Endodermal cell (in vitro differentiated cells): ENCODE results near the gene S100A2. TPM values are rescaled to one million over a fixed set of nuclear protein-coding genes. Genes with fewer than 3 reads are reported as not detected.

ENCODE experiments used
- DNase-seq: peaks from one replicate; pipeline ENCODE4 v3.0.0-alpha.2; 2017
- H3K27ac ChIP-seq: 2 replicates; pipeline ENCODE4 v1.5.1; 2013; ENCODE audit warnings: mild to moderate bottlenecking, low read depth, low read length, moderate library complexity
- H3K27me3 ChIP-seq: 2 replicates; pipeline ENCODE4 v1.6.1; 2013; ENCODE audit warnings: mild to moderate bottlenecking, low read length, moderate library complexity; ENCODE audit not compliant: insufficient read depth, control insufficient read depth, poor library complexity, severe bottlenecking
- H3K36me3 ChIP-seq: 2 replicates; pipeline ENCODE4 v1.7.0; 2013; ENCODE audit warnings: mild to moderate bottlenecking, low read length, moderate library complexity; ENCODE audit not compliant: control insufficient read depth, insufficient read depth
- H3K4me1 ChIP-seq: one replicate; pipeline ENCODE4 v1.7.0; 2013; ENCODE audit warnings: low read length; ENCODE audit not compliant: control insufficient read depth, insufficient read depth
- H3K4me3 ChIP-seq: 2 replicates; pipeline ENCODE4 v1.5.1; 2013; ENCODE audit warnings: mild to moderate bottlenecking, low read length, moderate library complexity
- H3K9ac ChIP-seq: 2 replicates; pipeline ENCODE4 v1.6.1; 2013; ENCODE audit warnings: mild to moderate bottlenecking, low read length, moderate library complexity; ENCODE audit not compliant: poor library complexity, severe bottlenecking; ENCODE audit errors: extremely low read depth
- H3K9me3 ChIP-seq: 2 replicates; pipeline ENCODE4 v1.6.1; 2013; ENCODE audit warnings: mild to moderate bottlenecking, low read length, moderate library complexity; ENCODE audit not compliant: control insufficient read depth
- H3K27ac Mint-ChIP-seq: 2 replicates; pipeline ENCODE4 v1.8.0; 2020; ENCODE audit warnings: mixed read lengths
- H3K27me3 Mint-ChIP-seq: 2 replicates; pipeline ENCODE4 v1.8.0; 2021; ENCODE audit warnings: mild to moderate bottlenecking, mixed read lengths; ENCODE audit not compliant: insufficient read depth
- H3K36me3 Mint-ChIP-seq: 2 replicates; pipeline ENCODE4 v1.8.0; 2020; ENCODE audit warnings: low read depth, mixed read lengths
- H3K4me1 Mint-ChIP-seq: 2 replicates; pipeline ENCODE4 v1.8.0; 2020; ENCODE audit warnings: mixed read lengths
- H3K4me3 Mint-ChIP-seq: 2 replicates; pipeline ENCODE4 v1.8.0; 2020; ENCODE audit warnings: mild to moderate bottlenecking, moderate library complexity, mixed read lengths
- H3K9me3 Mint-ChIP-seq: 2 replicates; pipeline ENCODE4 v1.8.0; 2020; ENCODE audit warnings: mild to moderate bottlenecking, mixed read lengths
- WGBS, 2 experiments: methylation state at CpG; one replicate each; pipeline versions ENCODE4 v1.1.5 to v1.1.7; 2013; ENCODE audit warnings: missing lambda C conversion rate in 2 of 2, mixed read lengths in 1 of 2; ENCODE audit not compliant: insufficient coverage in 1 of 2, insufficient read length in 1 of 2; 5-methylcytosine and 5-hydroxymethylcytosine counted together
- total RNA-seq, 2 donors: library from RNA; stranded (reverse); fragmentation: NEBNext Ultra II Directional in 1 of 2; extraction: Animal tissue kit (Norgen Biotek cat#: 25700) in 1 of 2; gene quantifications; 2 replicates in 1 of 2; 3 replicates in 1 of 2; pipeline ENCODE4 v1.2.1, GENCODE V29; 2021
- TF ChIP-seq, protein P1 (sequence below): fragments of 200-600 bp; sonication (generic); conservative IDR thresholded peaks from 2 replicates; pipeline ENCODE4 v1.5.0; 2021; ENCODE audit warnings: antibody characterized with exemption, mild to moderate bottlenecking

The S100A2 gene
- total RNA-seq, 2 donors from 2014 or later = 0.92 to 3.1 TPM

DNA sequence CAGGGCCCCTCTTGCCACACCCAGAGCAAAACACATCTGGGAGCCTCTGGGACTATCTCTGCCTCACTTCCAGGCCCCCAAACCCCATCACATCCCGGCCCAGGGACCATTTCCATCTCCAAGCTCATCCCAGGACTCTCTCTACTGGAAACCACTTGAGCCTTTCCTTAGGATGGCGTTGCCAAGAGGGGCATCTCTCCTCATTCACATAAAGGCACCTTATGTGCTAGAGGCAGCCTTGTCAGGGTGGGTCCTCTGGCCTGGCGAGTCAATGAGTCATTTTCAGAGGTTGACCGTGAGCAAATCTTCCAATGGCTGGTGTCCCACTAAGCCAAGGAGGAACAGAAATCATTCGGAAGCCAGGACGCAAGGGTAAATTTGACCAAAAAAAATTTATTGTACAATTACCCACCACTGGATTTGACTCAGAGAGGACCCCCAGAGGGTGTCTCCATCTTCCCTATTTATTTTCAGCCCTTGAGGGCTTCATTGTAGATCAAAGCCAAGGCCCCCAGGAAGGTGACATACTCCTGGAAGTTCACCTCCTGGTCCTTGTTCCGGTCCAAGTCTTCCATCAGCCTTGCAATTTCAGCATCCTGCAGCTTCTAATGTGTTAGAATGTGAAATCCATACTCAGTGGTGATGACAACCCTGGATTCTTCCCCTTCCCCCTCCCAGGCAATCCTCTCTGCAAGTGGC is 31.3 kb downstream of the S100A2 start:
- H3K4me3 ChIP-seq = no peak overlapping the region
- no peak overlapping the region for H3K27ac ChIP-seq
- Mint-ChIP-seq H3K9me3 (no peaks in the 10 kb centered on the region), H3K27me3 (peaks cover 26% of the 10 kb centered on the region), H3K4me1 (peaks cover 27% of the 10 kb centered on the region), H3K4me3 (no peak overlapping the region), H3K27ac (no peak overlapping the region), H3K36me3 (no peaks in the 10 kb centered on the region)
- peaks cover 6% of the 10 kb centered on the region for H3K4me1 ChIP-seq
- no peak for DNase-seq
- H3K27me3 ChIP-seq = peaks cover 9% of the 10 kb centered on the region
- no peaks in the 10 kb centered on the region for H3K36me3 ChIP-seq
- TF ChIP-seq, protein P1, sequence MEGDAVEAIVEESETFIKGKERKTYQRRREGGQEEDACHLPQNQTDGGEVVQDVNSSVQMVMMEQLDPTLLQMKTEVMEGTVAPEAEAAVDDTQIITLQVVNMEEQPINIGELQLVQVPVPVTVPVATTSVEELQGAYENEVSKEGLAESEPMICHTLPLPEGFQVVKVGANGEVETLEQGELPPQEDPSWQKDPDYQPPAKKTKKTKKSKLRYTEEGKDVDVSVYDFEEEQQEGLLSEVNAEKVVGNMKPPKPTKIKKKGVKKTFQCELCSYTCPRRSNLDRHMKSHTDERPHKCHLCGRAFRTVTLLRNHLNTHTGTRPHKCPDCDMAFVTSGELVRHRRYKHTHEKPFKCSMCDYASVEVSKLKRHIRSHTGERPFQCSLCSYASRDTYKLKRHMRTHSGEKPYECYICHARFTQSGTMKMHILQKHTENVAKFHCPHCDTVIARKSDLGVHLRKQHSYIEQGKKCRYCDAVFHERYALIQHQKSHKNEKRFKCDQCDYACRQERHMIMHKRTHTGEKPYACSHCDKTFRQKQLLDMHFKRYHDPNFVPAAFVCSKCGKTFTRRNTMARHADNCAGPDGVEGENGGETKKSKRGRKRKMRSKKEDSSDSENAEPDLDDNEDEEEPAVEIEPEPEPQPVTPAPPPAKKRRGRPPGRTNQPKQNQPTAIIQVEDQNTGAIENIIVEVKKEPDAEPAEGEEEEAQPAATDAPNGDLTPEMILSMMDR = no peak
- H3K9me3 ChIP-seq = no peaks in the 10 kb centered on the region
- no peak overlapping the region for H3K9ac ChIP-seq
- 93 to 94% methylated on average over 4 to 7 of the region's 7 CpGs for WGBS, 2 experiments

DNA sequence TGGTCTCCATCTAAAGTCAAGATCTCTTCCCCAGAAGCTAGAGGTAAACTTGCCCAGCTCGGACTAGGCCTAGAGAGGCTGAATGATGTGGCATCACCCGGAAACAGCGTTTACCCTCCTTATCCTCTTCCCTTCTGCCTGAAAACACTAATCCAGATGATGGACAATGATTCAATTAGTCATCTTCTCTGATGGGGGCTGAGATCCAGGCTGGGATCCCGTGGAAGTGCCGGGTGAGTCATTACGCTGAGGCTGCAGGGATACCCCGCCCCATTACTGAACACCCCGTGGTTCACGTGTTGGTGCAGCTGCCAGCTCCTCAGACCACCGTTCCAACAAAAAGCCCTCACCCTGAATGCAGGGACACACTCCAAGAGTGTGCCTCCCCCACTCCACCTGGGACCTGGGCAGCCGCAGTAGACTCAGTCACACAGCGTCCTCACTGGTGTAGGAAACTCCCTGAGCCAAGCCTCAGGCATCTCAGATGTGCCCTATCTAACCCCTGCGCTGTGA is 31.9 kb downstream of the S100A2 start:
- H3K27me3 Mint-ChIP-seq = peaks cover 31% of the 10 kb centered on the region
- DNase-seq = peak; percentile 56

DNA sequence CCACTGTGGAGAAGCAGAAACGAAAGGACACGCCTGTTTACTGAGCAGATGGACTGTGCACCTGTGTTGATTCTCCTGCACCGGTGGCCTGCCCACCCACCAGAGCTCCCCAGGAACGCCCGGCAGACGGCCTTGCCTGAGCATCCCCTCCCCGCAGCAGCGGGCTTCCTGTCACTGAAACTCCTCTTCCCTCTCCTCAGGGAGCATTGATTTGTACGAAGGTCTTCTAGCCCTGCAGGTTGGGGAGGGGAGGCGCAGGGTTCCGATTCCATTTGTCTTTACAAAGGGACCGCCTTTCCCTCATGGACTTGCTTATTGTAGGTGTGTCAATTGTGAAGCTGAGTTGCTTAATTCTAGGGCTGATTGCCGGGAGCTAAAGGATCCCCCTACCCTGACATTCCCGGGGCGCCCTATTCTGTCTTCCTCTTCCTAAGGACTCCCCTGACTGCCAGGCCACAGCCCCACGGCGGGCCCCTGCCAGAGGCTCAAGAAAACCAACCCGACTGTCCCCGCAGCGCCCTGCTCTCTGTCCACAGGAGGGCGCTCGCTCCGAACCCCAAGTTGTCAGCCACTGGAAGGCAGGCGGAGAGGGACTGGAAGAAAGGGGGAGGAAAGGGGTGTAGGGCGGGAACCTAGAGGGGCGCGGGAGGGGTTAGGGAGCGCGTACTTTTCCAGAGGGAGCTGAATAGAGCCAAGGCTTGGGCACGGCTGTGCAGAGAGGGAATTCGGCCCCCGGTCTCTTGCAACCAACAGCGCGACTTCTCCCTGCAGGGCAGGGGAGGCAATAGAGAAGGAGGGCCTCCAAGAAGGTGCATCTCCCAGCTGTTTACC is 32.7 kb downstream of the S100A2 start:
- Histone ChIP-seq H3K36me3 (no peaks in the 10 kb centered on the region), H3K27me3 (peaks cover 9% of the 10 kb centered on the region), H3K4me3 (no peak overlapping the region), H3K9me3 (no peaks in the 10 kb centered on the region), H3K27ac (no peak overlapping the region), H3K4me1 (peaks cover 6% of the 10 kb centered on the region), H3K9ac (no peak overlapping the region)
- peak overlapping the region; percentile 49 for H3K4me3 Mint-ChIP-seq
- no peak overlapping the region for H3K27ac Mint-ChIP-seq
- peaks cover 30% of the 10 kb centered on the region for H3K27me3 Mint-ChIP-seq
- no peaks in the 10 kb centered on the region for H3K9me3 Mint-ChIP-seq
- H3K4me1 Mint-ChIP-seq = peaks cover 22% of the 10 kb centered on the region
- 20 to 26% methylated on average over 12 to 34 of the region's 34 CpGs for WGBS, 2 experiments
- H3K36me3 Mint-ChIP-seq = no peaks in the 10 kb centered on the region
- DNase-seq = peak; percentile 97
- TF ChIP-seq, protein P1 = peak; percentile 97

More for the DNA sequence above, 31.9 kb downstream of the S100A2 start:
- Histone ChIP-seq H3K9me3 (no peaks in the 10 kb centered on the region), H3K27ac (no peak overlapping the region), H3K4me3 (no peak overlapping the region), H3K9ac (no peak overlapping the region), H3K4me1 (peaks cover 6% of the 10 kb centered on the region), H3K27me3 (peaks cover 9% of the 10 kb centered on the region), H3K36me3 (no peaks in the 10 kb centered on the region)
- TF ChIP-seq, protein P1 = no peak
- H3K4me3 Mint-ChIP-seq = no peak overlapping the region
- H3K36me3 Mint-ChIP-seq = no peaks in the 10 kb centered on the region
- WGBS, 2 experiments = 89 to 90% methylated on average over 8 to 13 of the region's 13 CpGs
- H3K4me1 Mint-ChIP-seq = peaks cover 27% of the 10 kb centered on the region
- no peaks in the 10 kb centered on the region for H3K9me3 Mint-ChIP-seq
- H3K27ac Mint-ChIP-seq = no peak overlapping the region
